MG63 (cell line): ENCODE measurements around the gene ABCA1. TPM values are rescaled to one million over a fixed set of nuclear protein-coding genes. Genes with fewer than 3 reads are reported as not detected.

Experiments used
- DNase-seq: peaks from one replicate; pipeline ENCODE4 v3.0.0-alpha.2; 2020
- H3K27me3 ChIP-seq: fragments of 250-450 bp; sonication (Bioruptor Pico); 2 replicates; pipeline ENCODE4 v1.5.1; 2020; ENCODE audit warnings: mild to moderate bottlenecking, moderate library complexity
- H3K36me3 ChIP-seq: fragments of 250-450 bp; sonication (Bioruptor Pico); 2 replicates; pipeline ENCODE4 v1.5.1; 2020; ENCODE audit warnings: mild to moderate bottlenecking, moderate library complexity
- H3K4me3 ChIP-seq: fragments of 250-450 bp; sonication (Bioruptor Pico); 2 replicates; pipeline ENCODE4 v1.5.1; 2020; ENCODE audit warnings: mild to moderate bottlenecking, moderate library complexity
- H3K9me3 ChIP-seq: fragments of 250-450 bp; sonication (Bioruptor Pico); 2 replicates; pipeline ENCODE4 v1.5.1; 2020; ENCODE audit warnings: mild to moderate bottlenecking, moderate library complexity
- total RNA-seq: library from RNA; depleted of rRNA; stranded (reverse); fragments of >200 nt; shearing (Covaris generic); gene quantifications from 2 replicates; pipeline ENCODE4 v1.2.3, GENCODE V29; 2014; ENCODE audit warnings: low replicate concordance

Gene ABCA1
- total RNA-seq, 1 experiment from 2014 or later, result 2.4 TPM

DNA sequence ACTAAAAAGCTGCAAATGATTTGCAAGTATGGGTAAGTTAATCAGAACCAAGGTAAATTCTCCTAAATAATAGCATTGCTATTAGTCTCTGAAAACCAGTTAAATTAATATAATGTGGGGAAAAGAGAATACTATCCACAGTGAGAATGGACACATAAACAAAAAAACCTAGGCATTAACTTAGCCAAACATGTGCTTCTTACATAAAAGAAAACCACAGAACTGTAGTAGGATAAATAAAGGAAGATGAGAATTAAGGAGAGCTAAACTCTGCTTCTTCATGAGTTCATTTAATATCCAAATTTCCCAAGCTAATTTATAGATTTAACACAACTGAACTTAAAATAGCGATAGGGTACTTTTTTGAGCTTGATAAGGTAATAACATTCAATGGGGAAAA is 31.8 kb downstream of the ABCA1 start:
- Histone ChIP-seq H3K27me3 (no peaks in the 10 kb centered on the region), H3K4me3 (no peak overlapping the region), H3K36me3 (no peaks in the 10 kb centered on the region), H3K9me3 (no peaks in the 10 kb centered on the region)
- DNase-seq, result no peak

DNA sequence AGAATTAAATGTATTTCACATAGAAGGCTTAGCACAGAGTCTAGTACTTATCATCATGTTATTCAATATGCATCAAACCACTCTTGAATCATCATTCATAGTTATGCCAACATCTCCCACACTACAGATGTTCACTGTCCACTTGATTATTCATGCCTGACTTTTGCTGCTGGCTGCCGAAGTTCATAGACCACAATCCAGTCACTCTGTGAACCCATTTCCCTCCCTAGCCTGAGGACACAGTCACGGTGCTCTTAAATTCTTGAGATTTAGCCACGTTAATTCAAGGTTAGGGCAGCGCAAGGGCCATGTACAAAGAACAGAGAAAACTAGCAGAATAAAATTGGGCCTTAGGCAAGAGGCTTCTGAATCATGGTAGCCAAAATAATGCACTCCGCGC is 32.4 kb downstream of the ABCA1 start:
- Histone ChIP-seq H3K27me3 (no peaks in the 10 kb centered on the region), H3K36me3 (no peaks in the 10 kb centered on the region), H3K9me3 (no peaks in the 10 kb centered on the region), H3K4me3 (no peak overlapping the region)
- peak; percentile 81 for DNase-seq

- DNase-seq, result no peak
- H3K36me3 ChIP-seq, result no peaks in the 10 kb centered on the region
- H3K27me3 ChIP-seq, result no peaks in the 10 kb centered on the region
- no peaks in the 10 kb centered on the region for H3K9me3 ChIP-seq
- no peak overlapping the region for H3K4me3 ChIP-seq
Observed at GRCh38 chr9:104892701-104893100, 35.3 kb downstream of the ABCA1 start.

DNA sequence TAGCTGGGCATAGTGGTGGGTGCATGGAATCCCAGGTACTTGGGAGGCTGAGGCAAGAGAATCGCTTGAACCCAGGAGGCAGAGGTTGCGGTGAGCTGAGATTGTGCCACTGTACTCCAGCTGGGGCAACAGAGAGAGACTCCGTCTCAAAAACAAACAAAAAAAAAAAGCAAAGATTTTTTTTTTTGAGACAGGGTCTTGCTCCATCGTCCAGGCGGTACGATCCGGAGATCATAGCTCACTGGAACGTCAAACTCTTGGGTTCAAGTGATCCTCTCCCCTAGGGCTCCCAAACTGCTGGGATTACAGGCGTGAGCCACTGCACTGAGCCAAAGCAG is 37.6 kb downstream of the ABCA1 start:
- no peaks in the 10 kb centered on the region for H3K36me3 ChIP-seq
- DNase-seq, result no peak
- H3K4me3 ChIP-seq, result no peak overlapping the region
- no peaks in the 10 kb centered on the region for H3K27me3 ChIP-seq
- no peaks in the 10 kb centered on the region for H3K9me3 ChIP-seq

- Histone ChIP-seq H3K36me3 (no peaks in the 10 kb centered on the region), H3K4me3 (no peak overlapping the region), H3K27me3 (no peaks in the 10 kb centered on the region), H3K9me3 (no peaks in the 10 kb centered on the region)
- DNase-seq, result no peak
Observed at GRCh38 chr9:104885818-104886709, 41.9 kb downstream of the ABCA1 start.

- no peak for DNase-seq
- no peaks in the 10 kb centered on the region for H3K36me3 ChIP-seq
- no peaks in the 10 kb centered on the region for H3K9me3 ChIP-seq
Observed at GRCh38 chr9:104883169-104883568, 44.8 kb downstream of the ABCA1 start.

DNA sequence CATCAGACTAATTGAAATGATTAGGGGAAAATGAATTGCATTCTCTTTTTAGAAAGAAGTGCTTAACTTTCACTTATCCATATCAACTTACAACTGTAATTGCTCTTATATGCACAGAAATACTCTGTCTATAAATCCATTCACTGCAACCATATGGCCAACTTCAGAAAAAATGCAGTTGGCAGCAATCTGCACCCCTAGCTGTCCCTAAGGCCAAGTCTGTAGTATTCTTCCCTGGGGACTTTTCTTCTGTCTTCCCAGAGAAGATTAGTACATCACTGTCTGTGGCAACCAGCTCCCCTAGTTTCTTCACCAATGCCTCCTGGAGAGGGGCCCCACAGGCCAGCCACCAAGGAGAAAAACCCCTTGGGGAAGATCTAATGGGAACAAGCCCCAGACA is 45.4 kb downstream of the ABCA1 start:
- no peaks in the 10 kb centered on the region for H3K36me3 ChIP-seq
- DNase-seq, result no peak
- no peak overlapping the region for H3K4me3 ChIP-seq
- no peaks in the 10 kb centered on the region for H3K9me3 ChIP-seq
- no peaks in the 10 kb centered on the region for H3K27me3 ChIP-seq

More at GRCh38 chr9:104883169-104883568, 44.8 kb downstream of the ABCA1 start:
- no peak overlapping the region for H3K4me3 ChIP-seq
- no peaks in the 10 kb centered on the region for H3K27me3 ChIP-seq

GRCh38 chr9:104882086-104882485 is 45.9 kb downstream of the ABCA1 start:
- H3K9me3 ChIP-seq, result no peaks in the 10 kb centered on the region
- no peak overlapping the region for H3K4me3 ChIP-seq
- no peak for DNase-seq
- H3K36me3 ChIP-seq, result no peaks in the 10 kb centered on the region
- no peaks in the 10 kb centered on the region for H3K27me3 ChIP-seq

- no peak for DNase-seq
- no peak overlapping the region for H3K4me3 ChIP-seq
- no peaks in the 10 kb centered on the region for H3K36me3 ChIP-seq
- H3K27me3 ChIP-seq, result no peaks in the 10 kb centered on the region
- no peaks in the 10 kb centered on the region for H3K9me3 ChIP-seq
Observed at GRCh38 chr9:104879555-104880309, 48.2 kb downstream of the ABCA1 start.

GRCh38 chr9:104876587-104876986 is 51.4 kb downstream of the ABCA1 start:
- DNase-seq, result no peak
- no peaks in the 10 kb centered on the region for H3K36me3 ChIP-seq
- H3K9me3 ChIP-seq, result no peaks in the 10 kb centered on the region
- H3K27me3 ChIP-seq, result no peaks in the 10 kb centered on the region
- H3K4me3 ChIP-seq, result no peak overlapping the region

- Histone ChIP-seq H3K9me3 (no peaks in the 10 kb centered on the region), H3K36me3 (no peaks in the 10 kb centered on the region), H3K27me3 (no peaks in the 10 kb centered on the region), H3K4me3 (no peak overlapping the region)
- DNase-seq, result no peak
Observed at GRCh38 chr9:104875897-104876296, 52.1 kb downstream of the ABCA1 start.

GRCh38 chr9:104875320-104875719 is 52.6 kb downstream of the ABCA1 start:
- Histone ChIP-seq H3K27me3 (no peaks in the 10 kb centered on the region), H3K36me3 (no peaks in the 10 kb centered on the region), H3K4me3 (no peak overlapping the region), H3K9me3 (no peaks in the 10 kb centered on the region)
- DNase-seq, result no peak

DNA sequence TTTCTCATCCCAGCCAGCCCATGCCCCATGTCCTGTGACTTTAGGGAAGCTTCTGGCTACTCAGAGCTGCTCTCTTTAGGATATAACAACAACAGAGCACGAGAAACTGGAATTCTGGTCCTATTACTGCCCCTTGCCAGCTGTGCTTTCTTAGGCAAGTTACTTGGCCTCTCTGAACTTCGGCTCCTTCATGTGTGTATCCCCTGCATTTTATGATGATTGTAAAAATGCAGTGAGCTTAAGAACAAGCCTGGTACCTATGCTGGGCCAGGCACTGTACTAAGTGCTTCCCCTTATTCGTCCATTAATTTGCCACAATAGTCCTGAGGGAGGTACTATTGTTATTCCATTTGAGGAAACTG is 54.5 kb downstream of the ABCA1 start:
- Histone ChIP-seq H3K9me3 (no peaks in the 10 kb centered on the region), H3K4me3 (no peak overlapping the region), H3K27me3 (no peaks in the 10 kb centered on the region), H3K36me3 (no peaks in the 10 kb centered on the region)
- no peak for DNase-seq

- DNase-seq, result peak; percentile 76
- no peak overlapping the region for H3K4me3 ChIP-seq
- H3K36me3 ChIP-seq, result no peaks in the 10 kb centered on the region
- no peaks in the 10 kb centered on the region for H3K9me3 ChIP-seq
- H3K27me3 ChIP-seq, result no peaks in the 10 kb centered on the region
Observed at GRCh38 chr9:104872656-104873488, 55.1 kb downstream of the ABCA1 start.

DNA sequence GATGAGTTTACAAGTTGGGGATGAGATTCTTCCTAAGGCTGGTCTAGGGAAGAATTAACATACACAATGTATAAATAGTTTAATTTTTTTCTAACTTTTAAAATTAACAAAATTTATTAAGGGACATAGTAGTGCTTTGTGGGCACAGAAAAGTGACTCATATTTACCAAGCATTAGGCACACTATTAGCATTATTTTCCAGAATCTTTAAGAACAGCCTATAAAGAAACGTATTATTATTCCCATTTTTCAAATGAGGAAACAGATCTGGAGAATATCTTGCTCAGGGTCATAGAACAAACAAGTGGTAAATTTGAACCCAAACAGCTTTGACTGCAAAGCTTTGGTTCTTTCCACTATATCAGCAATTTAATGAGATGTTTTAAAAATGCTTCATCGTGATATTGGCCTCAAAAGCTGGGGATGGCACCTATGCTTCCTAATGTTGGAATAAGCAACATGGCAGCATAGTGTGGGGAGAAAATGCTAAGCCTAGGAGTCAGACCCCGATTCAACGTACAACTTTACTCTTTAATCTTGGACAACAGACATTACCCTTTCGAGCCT is 55.9 kb downstream of the ABCA1 start:
- Histone ChIP-seq H3K36me3 (no peaks in the 10 kb centered on the region), H3K4me3 (no peak overlapping the region), H3K27me3 (no peaks in the 10 kb centered on the region), H3K9me3 (no peaks in the 10 kb centered on the region)
- no peak for DNase-seq

DNA sequence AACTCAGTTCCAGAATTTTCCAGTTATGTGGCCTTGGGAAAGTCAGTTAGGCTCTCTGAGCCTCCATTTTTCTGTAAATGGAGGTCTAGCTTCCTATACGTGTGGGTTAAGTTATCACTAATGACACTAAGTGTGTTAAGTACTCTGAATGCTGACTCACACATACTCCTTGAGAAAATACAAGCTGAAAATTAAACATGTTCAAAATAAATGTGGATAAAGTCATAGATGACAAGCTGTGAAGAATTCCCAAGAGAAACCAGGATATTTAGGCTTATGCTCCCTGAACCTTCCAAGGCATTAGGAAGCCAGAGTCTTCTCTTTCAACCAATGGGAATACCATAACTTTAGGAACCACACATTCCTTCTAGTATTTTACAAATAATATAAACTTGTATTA is 58.1 kb downstream of the ABCA1 start:
- Histone ChIP-seq H3K9me3 (no peaks in the 10 kb centered on the region), H3K36me3 (no peaks in the 10 kb centered on the region), H3K27me3 (no peaks in the 10 kb centered on the region), H3K4me3 (no peak overlapping the region)
- no peak for DNase-seq
